ENCODE data around the gene HENMT1.
"Not testable (repeated sequence)": the region's sequence is repeated elsewhere in the genome, so short reads cannot be mapped to it uniquely, and the experiment has no call there.

Gene HENMT1

GRCh38 chr1:108671143-108671542, 10.2 kb upstream of the HENMT1 start:
- no peak for DNase-seq

- no peak for DNase-seq
Measured at GRCh38 chr1:108670131-108670773, 9.4 kb upstream of the HENMT1 start.

- DNase-seq, result no peak
Measured at GRCh38 chr1:108669679-108670078, 8.8 kb upstream of the HENMT1 start.

- no peak for DNase-seq
Measured at GRCh38 chr1:108668777-108669176, 7.9 kb upstream of the HENMT1 start.

GRCh38 chr1:108667422-108667821, 6.5 kb upstream of the HENMT1 start:
- DNase-seq, result not testable (repeated sequence)

GRCh38 chr1:108665771-108666170, 4.9 kb upstream of the HENMT1 start:
- no peak for DNase-seq

GRCh38 chr1:108665067-108665466, 4.2 kb upstream of the HENMT1 start:
- no peak for DNase-seq

- no peak for DNase-seq
Measured at GRCh38 chr1:108664481-108664880, 3.6 kb upstream of the HENMT1 start.

- no peak for DNase-seq
Measured at GRCh38 chr1:108663074-108663473, 2.2 kb upstream of the HENMT1 start.

GRCh38 chr1:108657356-108658080, 3.4 kb downstream of the HENMT1 start:
- DNase-seq, result no peak

- no peak for DNase-seq
Measured at GRCh38 chr1:108653431-108654105, 7.3 kb downstream of the HENMT1 start.

- DNase-seq, result peak in 38 of 56 donors; percentile 4 to 78 (median 34)
Measured at GRCh38 chr1:108646648-108647269, 14.1 kb downstream of the HENMT1 start.

- DNase-seq, result no peak
Measured at GRCh38 chr1:108646265-108646647, 14.6 kb downstream of the HENMT1 start.

- DNase-seq, result no peak
Measured at GRCh38 chr1:108645564-108646184, 15.2 kb downstream of the HENMT1 start.

- DNase-seq, result no peak
Measured at GRCh38 chr1:108644984-108645383, 15.9 kb downstream of the HENMT1 start.

- DNase-seq, result peak in 13 of 56 donors; percentile 3 to 55 (median 17)
Measured at GRCh38 chr1:108643492-108644335, 17.2 kb downstream of the HENMT1 start.

- not testable (repeated sequence) for DNase-seq
Measured at GRCh38 chr1:108640863-108641262, 20.0 kb downstream of the HENMT1 start.

- DNase-seq, result no peak
Measured at GRCh38 chr1:108639899-108640560, 20.9 kb downstream of the HENMT1 start.

- no peak for DNase-seq
Measured at GRCh38 chr1:108636876-108637275, 24.0 kb downstream of the HENMT1 start.

- DNase-seq, result no peak
Measured at GRCh38 chr1:108634521-108634920, 26.4 kb downstream of the HENMT1 start.

Data from amygdala (tissue), 56 donors.